ENCODE measurements around the gene GPATCH1.
"Not testable (repeated sequence)": the region's sequence is repeated elsewhere in the genome, so short reads cannot be mapped to it uniquely, and the experiment has no call there.

GPATCH1 gene

DNA sequence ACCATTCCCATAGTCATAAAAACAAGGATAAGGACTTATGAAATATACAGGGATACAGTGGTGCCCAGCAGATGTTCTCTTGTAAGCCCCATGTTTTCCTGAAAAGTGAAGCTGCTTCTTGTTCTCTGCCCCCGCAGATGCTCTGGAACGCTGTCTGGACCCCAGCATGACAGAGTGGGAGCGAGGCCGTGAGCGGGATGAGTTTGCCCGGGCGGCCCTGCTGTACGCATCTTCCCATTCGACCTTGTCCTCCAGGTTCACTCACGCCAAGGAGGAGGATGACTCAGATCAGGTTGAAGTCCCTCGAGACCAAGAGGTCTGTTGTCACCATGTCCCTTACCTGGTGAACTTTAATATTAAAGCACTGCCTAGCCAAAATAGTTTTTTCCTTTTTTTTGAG, 30.6 kb downstream of the GPATCH1 start:
- no peak for DNase-seq (ENCODE audit: low spot score)

DNA sequence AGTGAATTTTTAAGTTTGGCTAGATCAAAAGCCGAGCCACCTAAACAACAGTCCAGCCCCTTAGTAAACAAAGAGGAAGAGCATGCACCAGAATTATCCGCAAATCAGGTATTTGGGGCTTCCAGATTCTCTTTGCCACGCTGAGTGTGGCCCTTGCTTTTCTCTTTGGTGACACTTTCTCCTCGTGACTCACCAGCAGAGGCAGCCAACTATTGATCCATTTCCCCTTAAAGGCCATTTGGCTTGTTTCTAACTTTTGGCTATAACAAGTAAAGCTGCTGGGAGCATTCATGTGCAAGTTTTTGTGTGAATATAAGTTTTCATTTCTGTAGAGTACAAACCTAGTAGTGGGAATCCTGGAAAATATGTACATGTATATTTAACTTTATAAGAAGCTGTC, 33.3 kb downstream of the GPATCH1 start:
- no peak for DNase-seq (ENCODE audit: low spot score)

DNA sequence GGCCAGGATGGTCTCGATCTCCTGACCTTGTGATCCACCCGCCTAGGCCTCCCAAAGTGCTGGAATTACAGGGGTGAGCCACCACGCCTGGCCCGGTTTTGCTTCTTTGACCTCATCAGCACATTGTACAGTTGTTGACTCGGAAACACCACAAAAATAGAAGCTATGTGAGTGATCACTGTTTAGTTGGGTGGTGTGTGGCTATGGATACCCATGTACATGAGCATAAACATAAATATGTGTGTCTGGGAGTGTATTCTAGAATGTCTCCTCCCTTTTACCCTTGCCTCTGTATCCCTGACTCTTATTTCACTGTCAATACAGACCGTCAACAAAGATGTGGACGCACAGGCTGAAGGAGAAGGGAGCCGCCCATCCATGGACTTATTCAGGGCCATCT, 36.5 kb downstream of the GPATCH1 start:
- no peak for DNase-seq (ENCODE audit: low spot score)

DNA sequence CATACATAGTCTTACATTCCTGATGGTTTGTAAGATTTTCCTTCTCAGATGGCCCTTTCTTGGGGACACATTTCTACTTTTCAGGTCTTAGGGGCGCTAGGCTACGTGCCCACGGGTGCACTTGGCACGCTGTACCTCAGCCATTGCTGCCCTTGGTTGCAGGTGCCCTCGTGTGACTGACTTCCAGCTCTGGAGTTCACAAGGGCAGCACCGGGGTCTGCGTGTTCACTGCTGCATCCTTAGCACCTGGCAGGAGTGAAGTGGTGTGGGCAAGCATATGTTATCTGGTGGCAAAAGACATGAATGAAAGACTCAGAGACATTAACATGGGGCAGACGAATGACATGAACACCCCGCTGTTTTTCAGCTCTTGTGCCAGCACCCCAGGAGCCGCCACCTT, 37.7 kb downstream of the GPATCH1 start:
- no peak for DNase-seq (ENCODE audit: low spot score)

DNA sequence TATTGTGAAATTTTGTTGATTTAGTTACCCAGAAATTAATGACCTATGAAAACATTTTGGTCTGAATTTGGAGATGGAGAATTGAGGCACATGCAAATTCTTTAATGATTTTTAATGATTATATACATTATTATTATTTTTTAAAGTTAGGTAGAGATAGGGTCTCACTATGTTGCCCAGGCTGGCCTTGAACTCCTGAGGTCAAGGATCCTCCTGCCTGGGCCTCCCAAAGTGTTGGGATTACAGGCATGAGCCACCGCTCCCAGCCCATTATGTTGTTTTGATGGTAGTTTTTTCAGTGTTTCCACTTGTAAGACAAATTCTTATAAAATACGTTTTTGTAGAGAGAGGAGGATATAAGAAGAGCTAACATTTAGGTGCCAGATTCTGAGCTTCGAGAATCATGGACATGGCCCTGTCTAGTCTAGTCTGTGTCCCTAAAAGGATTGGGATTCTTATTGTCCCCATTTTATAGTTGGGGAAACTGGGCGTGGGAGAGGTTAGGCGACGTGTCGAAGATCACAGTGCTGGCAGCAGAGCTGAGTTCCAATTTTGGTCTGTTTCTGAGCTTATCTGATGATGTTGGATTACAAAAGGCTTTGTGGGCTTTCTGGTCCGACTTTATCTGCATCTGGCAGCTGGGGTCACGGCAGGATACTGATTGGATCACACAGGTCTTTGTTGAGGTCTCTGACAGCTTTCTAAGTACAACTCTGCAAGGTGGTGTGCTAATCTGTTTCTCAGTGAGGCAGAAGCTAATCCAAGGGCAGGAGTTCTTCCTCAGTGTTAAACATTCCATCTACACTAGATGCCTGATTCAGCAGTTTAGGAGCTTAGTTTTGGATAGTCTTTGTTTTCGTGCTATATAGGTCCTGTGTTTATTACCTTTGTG, 43.5 kb downstream of the GPATCH1 start:
- no peak for DNase-seq (ENCODE audit: low spot score)

DNA sequence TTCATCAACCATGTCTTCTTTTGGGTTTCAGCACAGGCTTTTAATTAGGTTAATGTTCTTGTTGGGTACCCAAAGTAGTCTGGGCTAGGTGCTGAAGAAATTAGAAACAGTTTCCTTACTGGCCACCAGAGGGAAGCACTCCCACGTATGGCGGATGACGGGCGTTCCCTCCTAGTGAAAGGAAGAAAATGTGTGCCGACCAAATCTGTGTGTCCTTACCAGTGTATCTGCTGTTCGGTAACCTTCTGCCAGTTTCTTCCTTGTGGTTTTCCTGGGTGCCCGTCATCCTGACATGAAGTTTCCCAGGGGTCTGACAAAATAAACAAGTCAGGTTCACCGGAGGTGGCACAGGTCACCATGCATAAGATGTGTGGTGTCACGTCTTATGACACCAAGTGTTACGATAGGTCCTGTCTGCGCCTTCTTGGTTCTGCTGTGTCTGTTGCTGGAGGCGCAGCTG, 45.0 kb downstream of the GPATCH1 start:
- DNase-seq (ENCODE audit: low spot score), result peak; percentile 38

DNA sequence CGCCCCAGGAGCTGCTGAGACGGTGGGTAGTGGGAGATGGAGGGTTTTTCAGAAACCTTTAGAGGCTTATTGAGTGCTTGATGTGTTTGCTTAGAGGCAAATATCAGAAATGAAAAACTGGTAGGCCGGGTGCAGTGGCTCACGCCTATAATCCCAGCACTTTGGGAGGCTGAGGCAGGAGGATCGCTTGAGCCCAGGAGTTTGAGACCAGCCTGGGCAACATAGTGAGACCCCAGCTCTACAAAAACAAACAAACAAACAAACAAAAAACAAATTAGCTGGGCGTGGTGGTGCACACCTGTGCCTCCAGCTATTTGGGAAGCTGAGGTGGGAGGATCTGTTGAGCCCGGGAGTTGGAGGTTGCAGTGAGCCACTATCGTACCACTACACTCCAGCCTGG, 45.7 kb downstream of the GPATCH1 start:
- DNase-seq (ENCODE audit: low spot score), result not testable (repeated sequence)

DNA sequence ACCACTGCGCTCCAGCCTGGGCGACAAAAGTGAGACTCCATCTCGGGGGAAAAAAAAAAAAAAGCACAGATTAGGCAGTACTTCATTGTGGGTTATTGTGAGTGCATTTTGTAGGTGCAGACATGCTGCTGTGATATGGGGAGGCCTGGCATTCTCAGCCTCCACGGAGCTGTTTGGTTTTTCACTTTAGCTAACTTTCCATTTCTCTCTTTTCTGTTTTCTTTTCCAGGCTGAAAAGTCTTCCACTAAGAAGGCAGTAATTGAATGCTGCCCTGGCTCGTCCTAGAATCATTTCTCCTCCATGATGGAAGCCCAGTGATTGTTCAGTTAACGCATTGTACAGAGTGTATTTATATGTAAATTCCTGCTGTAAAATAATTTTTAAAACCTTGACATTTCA, 48.9 kb downstream of the GPATCH1 start:
- DNase-seq (ENCODE audit: low spot score), result no peak

DNA sequence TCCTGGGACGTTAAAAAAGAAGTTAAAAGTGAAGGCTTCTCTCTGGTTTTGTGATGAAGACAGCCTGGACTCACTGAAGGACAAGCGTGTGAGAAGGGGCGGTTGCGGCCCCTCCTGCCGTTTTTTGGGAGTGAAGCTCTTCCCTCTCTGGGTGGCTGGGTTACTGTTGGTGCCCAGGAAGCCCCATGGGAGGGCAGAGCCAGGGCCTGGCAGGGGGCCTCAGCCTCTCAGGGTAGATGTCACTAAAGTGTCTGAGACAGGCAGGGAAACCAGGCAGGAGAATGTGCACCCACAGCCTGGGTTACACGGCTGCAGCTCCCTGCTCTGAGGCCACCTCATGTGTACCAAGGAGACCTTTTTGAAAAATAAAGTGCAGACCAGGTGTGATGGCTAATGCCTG, 49.5 kb downstream of the GPATCH1 start:
- DNase-seq (ENCODE audit: low spot score), result no peak

DNA sequence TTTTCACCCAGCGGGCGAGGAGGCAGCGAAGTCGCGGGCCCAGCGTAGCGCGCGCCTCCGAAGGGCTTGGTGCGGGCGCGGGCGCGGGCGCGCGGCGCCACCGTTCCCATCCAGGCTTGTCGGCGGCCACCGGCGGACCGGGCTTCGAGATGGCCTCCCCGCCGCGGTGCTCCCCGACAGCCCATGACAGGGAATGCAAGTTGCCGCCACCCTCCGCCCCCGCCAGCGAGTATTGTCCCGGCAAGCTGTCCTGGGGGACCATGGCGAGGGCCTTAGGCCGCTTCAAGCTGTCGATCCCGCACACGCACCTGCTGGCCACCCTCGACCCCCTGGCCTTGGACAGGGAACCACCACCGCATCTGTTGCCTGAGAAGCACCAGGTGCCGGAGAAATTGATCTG, 51.0 kb downstream of the GPATCH1 start, which contains the start of gene WDR88:
WDR88 (plus strand) TSS at position 94 of the 400 bp plus-strand sequence; CDS start at position 150, 56 bp downstream.
- no peak for DNase-seq (ENCODE audit: low spot score)

DNA sequence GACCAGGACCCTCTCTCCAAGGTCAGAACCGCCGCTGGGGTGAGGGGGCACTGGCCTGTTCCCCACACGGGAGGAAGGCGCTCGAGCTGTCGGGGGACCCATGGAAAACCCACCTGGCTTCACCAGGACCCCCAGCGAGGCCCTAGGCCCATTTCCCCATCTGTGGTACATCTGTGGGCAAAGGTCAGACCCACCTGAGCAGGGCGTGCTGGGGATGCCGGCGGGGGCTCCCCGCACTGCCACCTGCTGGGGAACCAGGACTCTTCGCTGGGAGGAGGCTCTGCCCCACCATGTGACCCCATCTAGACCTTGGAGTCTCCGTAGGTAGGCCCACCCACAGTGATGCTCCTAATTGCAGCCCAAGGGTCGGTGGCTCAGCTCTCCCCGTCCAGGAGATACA, 51.4 kb downstream of the GPATCH1 start:
- DNase-seq (ENCODE audit: low spot score), result no peak

DNA sequence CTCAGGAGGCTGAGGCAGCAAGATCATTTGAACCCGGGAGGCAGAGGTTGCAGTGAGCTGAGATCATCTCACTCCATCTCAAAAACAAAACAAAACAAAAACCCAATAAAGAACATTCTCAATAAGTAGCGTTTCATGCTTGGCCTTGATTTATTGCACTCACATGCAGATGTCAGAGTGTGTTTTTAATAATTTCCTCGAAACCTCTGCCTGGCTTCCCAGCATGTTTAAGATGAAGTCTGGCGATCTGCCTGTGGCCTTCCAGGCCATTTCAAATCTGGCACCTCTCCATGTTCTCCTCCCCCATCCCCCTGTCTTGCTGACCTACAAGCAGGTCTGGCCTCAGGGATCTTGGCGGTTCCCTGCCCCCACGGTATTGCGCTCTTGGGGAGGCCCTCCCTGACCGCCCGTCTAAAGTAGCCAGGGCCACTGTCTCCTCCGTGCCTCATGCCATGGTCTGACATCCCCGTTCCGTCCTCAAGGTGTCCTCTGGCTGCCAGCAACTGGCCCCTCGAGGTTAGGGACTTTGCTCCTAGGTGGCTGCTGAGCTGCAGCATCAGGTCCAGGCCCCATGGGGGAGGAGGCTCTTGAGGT, 52.6 kb downstream of the GPATCH1 start:
- DNase-seq (ENCODE audit: low spot score), result no peak

DNA sequence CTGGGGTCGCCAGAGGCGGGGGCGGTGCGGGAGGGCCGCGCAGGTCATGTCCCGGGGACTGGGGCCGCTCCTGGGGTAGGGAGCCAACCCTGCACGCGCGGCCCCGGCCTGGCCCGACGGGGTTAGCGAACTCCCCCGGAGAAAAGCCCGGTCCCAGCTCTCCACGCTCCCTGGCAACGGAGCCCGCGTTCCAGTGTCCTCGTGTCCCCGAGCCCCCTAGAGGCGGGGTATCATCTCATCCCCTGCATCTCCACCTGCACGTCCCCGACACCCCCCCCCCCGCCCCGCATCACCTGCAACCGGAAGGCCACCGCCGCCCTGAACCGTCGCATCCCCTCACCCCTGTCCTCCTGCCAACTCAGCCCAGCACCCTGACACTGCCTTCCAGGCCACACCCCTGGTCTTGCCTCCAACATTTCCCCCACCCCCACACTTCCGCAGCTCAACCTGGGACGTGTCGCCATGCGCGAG, 53.6 kb downstream of the GPATCH1 start:
- no peak for DNase-seq (ENCODE audit: low spot score)

DNA sequence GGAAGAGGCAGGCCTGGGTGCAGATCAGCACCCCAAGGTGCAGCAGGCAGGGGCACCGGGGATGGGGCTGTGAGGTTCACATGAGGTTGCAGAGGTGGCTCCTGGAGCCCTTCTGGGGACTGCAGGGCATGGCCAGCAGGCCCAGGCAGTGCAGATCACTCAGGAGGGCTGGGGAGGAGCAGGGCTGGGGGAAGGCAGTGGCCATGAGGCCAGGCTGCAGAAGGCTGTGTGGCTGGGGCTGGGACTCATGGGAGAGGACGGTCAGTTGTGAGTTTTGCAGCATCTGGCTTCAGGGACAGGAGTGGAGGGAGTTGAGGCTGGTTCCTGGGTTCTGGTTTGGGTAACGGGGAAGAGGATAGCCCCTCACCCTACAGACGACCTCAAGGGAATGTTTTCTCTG, 58.2 kb downstream of the GPATCH1 start:
- DNase-seq (ENCODE audit: low spot score), result no peak

DNA sequence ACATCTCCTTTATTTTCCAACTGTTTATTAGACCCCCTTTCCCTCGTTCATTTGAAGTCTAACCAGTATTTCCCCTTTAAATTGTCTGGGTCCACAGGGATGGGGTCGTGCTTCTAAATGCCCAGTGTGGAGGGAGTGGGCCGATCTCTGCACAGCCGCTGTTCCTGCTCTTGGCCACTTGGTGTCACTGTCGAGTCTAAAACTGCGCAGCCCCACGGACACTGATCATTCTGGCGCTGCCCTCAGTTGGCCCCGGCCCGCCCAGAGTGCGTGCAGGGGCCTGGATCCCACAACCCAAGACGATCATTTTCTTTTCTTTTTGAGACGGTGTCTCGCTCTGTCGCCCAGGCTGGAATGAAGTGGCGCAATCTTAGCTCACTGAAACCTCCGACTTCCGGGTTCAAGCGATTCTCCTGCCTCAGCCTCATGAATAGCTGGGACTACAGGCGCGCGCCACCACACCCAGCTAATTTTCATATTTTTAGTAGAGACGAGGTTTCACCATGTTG, 63.0 kb downstream of the GPATCH1 start:
- peak; percentile 28 for DNase-seq (ENCODE audit: low spot score)

DNA sequence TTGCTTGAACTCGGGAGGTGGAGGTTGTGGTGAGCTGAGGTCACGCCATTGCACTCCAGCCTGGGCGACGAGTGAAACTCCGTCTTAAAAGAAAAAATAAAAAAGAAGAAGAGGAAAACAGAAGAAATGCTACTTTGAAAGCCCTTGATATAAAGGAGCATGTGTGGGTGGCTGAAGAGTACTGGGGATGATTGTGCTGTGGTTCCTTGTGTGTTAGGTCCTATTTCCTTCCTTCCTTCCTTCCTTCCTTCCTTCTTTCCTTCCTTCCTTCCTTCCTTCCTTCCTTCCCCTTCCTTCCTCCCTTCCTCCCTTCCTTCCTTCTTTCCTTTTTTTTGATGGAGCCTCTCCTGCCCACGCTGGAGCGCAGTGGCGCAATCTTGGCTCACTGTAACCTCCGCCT, 65.2 kb downstream of the GPATCH1 start:
- DNase-seq (ENCODE audit: low spot score), result no peak

DNA sequence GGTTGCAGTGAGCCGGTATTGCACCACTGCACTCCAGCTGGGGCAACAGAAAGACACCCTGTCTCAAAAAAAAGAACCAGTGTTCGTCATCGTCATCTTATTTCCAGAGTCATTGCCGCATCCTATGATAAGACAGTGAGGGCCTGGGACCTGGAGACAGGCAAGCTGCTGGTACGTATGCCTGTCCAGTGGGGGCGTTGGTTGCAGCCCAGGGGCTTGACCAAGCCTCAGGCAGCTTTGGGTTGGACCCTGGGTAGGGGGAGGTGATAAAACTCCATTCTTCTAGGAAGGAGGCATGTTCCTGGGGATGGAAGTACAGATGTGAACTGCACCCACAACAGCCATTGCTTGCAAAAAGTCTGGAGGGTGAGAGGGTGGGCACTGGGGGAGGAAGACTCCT, 66.6 kb downstream of the GPATCH1 start:
- DNase-seq (ENCODE audit: low spot score), result no peak

DNA sequence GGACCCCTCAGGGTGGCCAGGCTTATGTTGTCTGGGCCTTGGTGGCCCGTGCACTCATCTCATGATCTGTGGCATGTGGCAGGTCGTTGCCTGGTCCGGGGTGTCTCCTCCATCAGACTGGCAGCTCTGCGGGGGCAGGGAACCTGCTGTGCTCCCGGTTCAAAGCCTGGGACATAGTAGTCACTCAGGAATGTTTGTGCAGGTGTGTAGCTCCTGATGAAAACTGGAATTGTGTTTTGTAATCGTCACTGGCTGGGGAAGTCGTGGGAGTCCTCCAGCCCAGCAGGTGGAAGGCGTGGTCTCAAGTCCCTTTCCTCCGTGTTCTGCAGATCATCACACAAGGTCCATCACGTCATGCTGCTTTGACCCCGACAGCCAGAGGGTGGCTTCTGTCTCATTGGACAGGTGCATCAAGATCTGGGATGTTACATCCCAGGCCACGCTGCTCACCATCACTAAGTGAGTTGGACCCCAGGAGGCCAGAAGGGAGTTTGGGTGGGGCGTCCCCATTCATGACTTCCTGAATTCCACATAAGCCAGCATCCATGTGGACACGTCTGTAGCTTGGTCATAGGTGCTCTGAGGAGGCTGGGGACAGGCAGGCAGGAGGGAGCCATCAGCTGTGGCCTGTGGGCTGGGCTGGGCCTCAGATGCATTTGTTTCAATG, 70.0 kb downstream of the GPATCH1 start:
- no peak for DNase-seq (ENCODE audit: low spot score)

DNA sequence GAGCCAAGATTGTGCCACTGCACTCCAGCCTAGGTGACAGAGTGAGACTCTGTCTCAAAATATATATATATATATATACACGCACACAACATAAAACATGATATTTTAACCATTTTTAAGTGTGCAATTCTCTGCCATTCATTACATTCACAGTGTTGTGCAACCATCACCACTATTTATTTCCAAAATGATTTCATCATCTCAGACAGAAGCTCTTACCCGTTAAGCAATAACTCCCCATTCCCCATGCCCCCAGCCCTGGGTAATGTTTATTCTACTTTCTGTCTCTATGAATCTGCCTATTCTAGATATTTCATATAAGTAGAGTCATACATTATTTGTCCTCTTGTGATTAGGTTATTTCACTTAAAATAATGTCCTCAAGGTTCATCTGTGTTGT, 71.2 kb downstream of the GPATCH1 start:
- no peak for DNase-seq (ENCODE audit: low spot score)

DNA sequence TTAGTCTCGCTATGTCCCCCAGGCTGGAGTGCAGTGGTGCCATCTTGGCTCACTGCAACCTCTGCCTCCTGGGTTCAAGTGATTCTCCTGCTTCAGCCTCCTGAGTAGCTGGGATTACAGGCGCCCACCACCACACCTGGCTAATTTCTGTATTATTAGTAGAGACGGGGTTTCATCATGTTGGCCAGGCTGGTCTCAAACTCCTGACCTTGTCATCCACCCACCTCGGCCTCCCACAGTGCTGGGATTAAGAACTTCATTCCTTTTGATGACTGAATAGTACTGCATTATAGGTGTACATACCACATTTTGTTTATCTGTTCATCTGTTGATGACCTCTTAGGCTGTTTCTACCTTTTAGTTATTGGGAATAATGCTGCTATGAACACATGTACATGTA, 71.6 kb downstream of the GPATCH1 start:
- not testable (repeated sequence) for DNase-seq (ENCODE audit: low spot score)

DNA sequence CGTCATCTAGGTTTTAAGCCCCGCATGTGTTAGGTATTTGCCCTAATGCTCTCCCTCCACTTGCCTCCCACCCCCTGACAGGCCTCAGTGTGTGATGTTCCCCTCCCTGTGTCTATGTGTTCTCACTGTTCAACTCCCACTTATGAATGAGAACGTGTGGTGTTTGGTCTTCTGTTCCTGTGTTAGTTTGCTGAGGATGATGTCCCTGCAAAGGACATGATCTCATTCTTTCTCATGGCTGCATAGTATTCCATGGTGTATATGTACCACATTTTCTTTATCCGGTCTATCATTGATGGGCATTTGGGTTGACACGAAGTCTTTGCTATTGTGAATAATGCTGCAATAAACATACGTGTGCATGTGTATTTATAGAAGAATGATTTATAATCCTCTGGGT, 73.3 kb downstream of the GPATCH1 start:
- not testable (repeated sequence) for DNase-seq (ENCODE audit: low spot score)

DNA sequence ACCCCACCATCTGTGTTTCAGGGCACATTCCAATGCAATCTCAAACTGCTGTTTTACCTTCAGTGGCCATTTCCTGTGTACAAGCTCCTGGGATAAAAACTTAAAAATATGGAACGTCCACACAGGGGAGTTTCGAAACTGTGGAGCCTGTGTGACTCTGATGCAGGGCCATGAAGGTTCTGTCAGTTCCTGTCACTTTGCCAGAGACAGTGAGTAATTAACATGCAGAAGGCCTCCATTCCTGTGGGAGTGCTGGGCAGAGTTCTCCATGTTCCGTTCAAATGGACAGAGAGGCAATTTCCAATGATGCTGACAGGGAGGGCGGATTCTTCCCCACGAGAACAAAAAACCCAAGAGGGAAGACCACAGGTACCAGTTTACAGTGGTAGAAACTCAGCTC, 75.4 kb downstream of the GPATCH1 start:
- no peak for DNase-seq (ENCODE audit: low spot score)

DNA sequence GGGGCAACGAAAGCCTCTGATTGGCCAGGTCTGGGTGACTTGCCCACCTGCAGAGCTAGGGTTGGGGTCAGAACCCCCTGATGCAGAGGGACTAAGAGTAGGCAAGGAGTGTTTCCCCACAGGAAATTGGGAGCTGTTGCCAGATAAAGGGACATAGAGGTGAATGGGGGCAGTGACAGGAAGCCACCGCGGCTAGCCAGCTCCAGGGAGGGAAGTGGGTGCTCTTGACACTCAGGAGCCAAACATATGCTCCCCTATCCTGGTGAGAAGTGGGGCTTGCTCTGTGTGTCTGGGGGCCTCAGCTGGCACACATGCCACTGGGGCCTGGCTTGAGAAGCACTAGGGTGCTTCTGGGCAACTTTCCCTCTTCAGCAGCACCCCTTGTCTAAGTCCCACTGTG, 76.9 kb downstream of the GPATCH1 start:
- no peak for DNase-seq (ENCODE audit: low spot score)

Measured in pons (tissue), 1 donor.